Measurements from ENCODE around the gene ATG7.

DNA sequence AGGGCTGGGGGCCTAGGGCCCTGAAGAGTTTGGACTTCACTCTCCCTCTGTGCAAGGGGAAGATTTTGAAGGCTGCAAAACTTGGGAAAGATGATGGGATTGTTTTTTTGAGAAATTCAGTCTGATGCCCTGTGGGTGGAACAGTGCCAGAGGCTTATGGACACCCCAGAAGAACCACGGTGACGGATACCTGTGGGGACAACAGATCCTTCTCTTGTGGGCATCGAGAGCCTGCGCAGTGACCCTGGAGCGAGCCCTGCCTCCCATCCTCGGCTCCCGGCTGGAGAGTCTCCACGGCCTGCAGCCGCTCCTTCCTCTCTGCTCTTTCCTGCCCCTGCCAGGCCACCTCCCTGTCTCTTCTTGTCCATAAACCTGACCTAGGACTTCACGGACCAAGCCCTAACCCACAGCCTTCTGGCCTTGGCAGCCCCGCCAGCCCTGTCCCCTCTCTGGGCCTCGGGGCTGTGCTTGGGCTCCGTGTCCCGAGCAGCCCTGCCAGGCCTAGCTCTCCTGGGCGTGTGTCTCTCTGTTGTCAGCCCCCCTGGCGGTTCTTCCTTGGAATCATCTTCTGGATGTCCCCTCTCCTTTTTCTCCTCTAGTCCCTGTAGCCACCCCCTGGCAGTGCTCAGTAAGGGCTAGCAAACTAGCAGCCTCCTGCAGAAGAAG, 273.1 kb downstream of the ATG7 start:
- TF ChIP-seq POLR2A (IDR thresholded peaks at IDR 0.05), result no peak
- TF ChIP-seq, protein P1, sequence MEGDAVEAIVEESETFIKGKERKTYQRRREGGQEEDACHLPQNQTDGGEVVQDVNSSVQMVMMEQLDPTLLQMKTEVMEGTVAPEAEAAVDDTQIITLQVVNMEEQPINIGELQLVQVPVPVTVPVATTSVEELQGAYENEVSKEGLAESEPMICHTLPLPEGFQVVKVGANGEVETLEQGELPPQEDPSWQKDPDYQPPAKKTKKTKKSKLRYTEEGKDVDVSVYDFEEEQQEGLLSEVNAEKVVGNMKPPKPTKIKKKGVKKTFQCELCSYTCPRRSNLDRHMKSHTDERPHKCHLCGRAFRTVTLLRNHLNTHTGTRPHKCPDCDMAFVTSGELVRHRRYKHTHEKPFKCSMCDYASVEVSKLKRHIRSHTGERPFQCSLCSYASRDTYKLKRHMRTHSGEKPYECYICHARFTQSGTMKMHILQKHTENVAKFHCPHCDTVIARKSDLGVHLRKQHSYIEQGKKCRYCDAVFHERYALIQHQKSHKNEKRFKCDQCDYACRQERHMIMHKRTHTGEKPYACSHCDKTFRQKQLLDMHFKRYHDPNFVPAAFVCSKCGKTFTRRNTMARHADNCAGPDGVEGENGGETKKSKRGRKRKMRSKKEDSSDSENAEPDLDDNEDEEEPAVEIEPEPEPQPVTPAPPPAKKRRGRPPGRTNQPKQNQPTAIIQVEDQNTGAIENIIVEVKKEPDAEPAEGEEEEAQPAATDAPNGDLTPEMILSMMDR (IDR thresholded peaks at IDR 0.05), result no peak

All from vagina (tissue), 2 donors.